Natural killer cell (primary cell): ENCODE measurements around the gene TBCC. TPM values are rescaled to one million over a fixed set of nuclear protein-coding genes. Genes with fewer than 3 reads are reported as not detected.

ENCODE experiments used
- ATAC-seq, 3 donors: fragments of 150-1000 bp in 2 of 3; fragments of 200-7000 bp in 1 of 3; cut with Tn5 transposase; 1 replicate in 1 of 3; 2 replicates in 2 of 3; pipeline ENCODE4 v1.10.0; 2021; ENCODE audit warnings: mild to moderate bottlenecking in 2 of 3, moderate library complexity in 2 of 3
- DNase-seq, 2 donors: peaks; one replicate each; pipeline versions ENCODE4 v3.0.0 to v3.0.0-alpha.2; 2013 to 2021; ENCODE audit warnings: mixed read lengths in 1 of 2
- H3K27ac ChIP-seq: one replicate; pipeline ENCODE4 v1.5.1; 2013; ENCODE audit warnings: mild to moderate bottlenecking, low read length
- H3K27me3 ChIP-seq: one replicate; pipeline ENCODE4 v1.6.1; 2013; ENCODE audit warnings: low read length; ENCODE audit not compliant: control insufficient read depth, insufficient read depth
- H3K36me3 ChIP-seq: one replicate; pipeline ENCODE4 v1.6.1; 2013; ENCODE audit warnings: low read length; ENCODE audit not compliant: control insufficient read depth, insufficient read depth
- H3K4me1 ChIP-seq: one replicate; pipeline ENCODE4 v1.6.1; 2013; ENCODE audit warnings: low read length; ENCODE audit not compliant: control insufficient read depth, insufficient read depth
- H3K4me3 ChIP-seq: one replicate; pipeline ENCODE4 v1.5.1; 2013; ENCODE audit warnings: low read length
- H3K9me3 ChIP-seq: one replicate; pipeline ENCODE4 v1.6.1; 2013; ENCODE audit warnings: low read length; ENCODE audit not compliant: control insufficient read depth, insufficient read depth
- H3K27ac Mint-ChIP-seq, 2 donors: one replicate each; pipeline ENCODE4 v1.8.0; 2022; ENCODE audit warnings: mild to moderate bottlenecking in 2 of 2, mixed read lengths in 2 of 2, moderate library complexity in 1 of 2
- H3K27me3 Mint-ChIP-seq, 2 donors: one replicate each; pipeline ENCODE4 v1.8.0; 2022; ENCODE audit warnings: low read depth in 2 of 2, mixed read lengths in 2 of 2
- H3K36me3 Mint-ChIP-seq: one replicate; pipeline ENCODE4 v1.8.0; 2022; ENCODE audit warnings: mixed read lengths
- H3K4me1 Mint-ChIP-seq, 2 donors: one replicate each; pipeline ENCODE4 v1.8.0; 2022; ENCODE audit warnings: mixed read lengths in 2 of 2
- H3K4me3 Mint-ChIP-seq: one replicate; pipeline ENCODE4 v1.8.0; 2022; ENCODE audit warnings: mild to moderate bottlenecking, moderate library complexity, mixed read lengths
- H3K9me3 Mint-ChIP-seq, 2 donors: one replicate each; pipeline ENCODE4 v1.8.0; 2022; ENCODE audit warnings: mixed read lengths in 2 of 2
- CTCF ChIP-seq: fragments of 200-600 bp; IDR thresholded peaks from one replicate; pipeline ENCODE4 v1.8.0; 2022; ENCODE audit warnings: antibody characterized with exemption
- WGBS: methylation state at CpG from one replicate; pipeline ENCODE4 v1.1.7; 2013; ENCODE audit warnings: missing lambda C conversion rate; ENCODE audit not compliant: insufficient coverage; 5-methylcytosine and 5-hydroxymethylcytosine counted together
- intact Hi-C: fragments of 100-400 bp; cut with micrococcal nuclease; formaldehyde crosslinking; loops from one replicate; pipeline ENCODE4 v1.14.2; 2022
- total RNA-seq, 4 donors: library from RNA; stranded (reverse); fragments of 120-200 nt in 1 of 4; gene quantifications; one replicate each; pipeline versions ENCODE4 v1.2.3 to v1.2.4, GENCODE V29; 2013 to 2022

Gene TBCC
- total RNA-seq, 3 donors from 2014 or later (not counting 1 experiment from before 2014, with no cell fraction given): 64.1 to 77.6 (median 65.6) TPM

DNA sequence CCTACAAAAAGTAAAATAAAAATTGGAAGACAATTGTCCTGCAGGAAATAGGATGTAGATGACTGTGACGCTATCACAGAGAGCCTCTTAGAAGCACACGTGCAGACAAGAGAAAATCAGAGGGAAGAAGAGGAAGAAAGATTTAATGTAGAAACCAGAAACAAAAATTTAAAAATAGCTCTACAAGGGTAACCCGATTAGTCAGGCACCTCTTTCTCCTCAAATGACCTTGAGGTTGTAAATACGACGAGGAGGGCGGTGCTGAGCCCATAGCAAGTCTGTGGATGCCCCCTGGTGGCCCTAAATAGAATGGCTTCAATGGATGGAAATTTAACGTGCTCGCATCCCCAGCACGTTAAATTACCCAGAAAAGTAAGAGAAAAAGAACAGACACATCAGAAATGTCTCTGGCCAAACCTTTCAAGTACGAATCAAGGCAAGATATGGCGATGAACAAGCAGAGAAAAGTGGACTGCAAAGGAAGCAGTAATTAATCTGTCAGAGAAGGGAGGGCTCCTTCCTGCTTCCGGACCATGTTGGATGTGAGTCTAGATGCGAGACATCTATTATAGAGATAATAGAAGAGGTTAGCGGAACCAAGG, 19.3 kb downstream of the TBCC start:
- ATAC-seq (peak; percentile 97 to 98 (median 98)), DNase-seq (peak; percentile 53 to 96)
- H3K36me3 Mint-ChIP-seq: no peaks in the 10 kb centered on the region
- no peaks in the 10 kb centered on the region for H3K9me3 Mint-ChIP-seq
- intact Hi-C loops: loop anchor here (1.0 to 5.0 kb wide), 5 partner anchors 20 to 173 kb away; partner anchors contain the start of genes BICRAL and TBCC
- Histone ChIP-seq H3K4me3 (peak overlapping the region; percentile 49), H3K36me3 (no peaks in the 10 kb centered on the region), H3K27ac (peak overlapping the region; percentile 72), H3K27me3 (no peaks in the 10 kb centered on the region), H3K9me3 (no peaks in the 10 kb centered on the region), H3K4me1 (peaks cover 8% of the 10 kb centered on the region)
- H3K27me3 Mint-ChIP-seq: no peaks in the 10 kb centered on the region
- peak overlapping the region; percentile 93 for H3K4me3 Mint-ChIP-seq
- WGBS: under 1% methylated on average over 14 of the region's 14 CpGs
- TF ChIP-seq CTCF: peak; percentile 86
- peak overlapping the region; percentile 90 for H3K27ac Mint-ChIP-seq
- peaks cover 19 to 20% of the 10 kb centered on the region in 2 donors for H3K4me1 Mint-ChIP-seq

- Histone ChIP-seq H3K27ac (peak overlapping the region; percentile 72), H3K4me3 (no peak overlapping the region), H3K36me3 (no peaks in the 10 kb centered on the region), H3K27me3 (no peaks in the 10 kb centered on the region), H3K4me1 (peaks cover 8% of the 10 kb centered on the region), H3K9me3 (no peaks in the 10 kb centered on the region)
- Mint-ChIP-seq H3K27me3 (no peaks in the 10 kb centered on the region), H3K4me1 (peaks cover 19 to 20% of the 10 kb centered on the region in 2 donors), H3K27ac (peak overlapping the region; percentile 90), H3K4me3 (peak overlapping the region; percentile 93), H3K36me3 (no peaks in the 10 kb centered on the region), H3K9me3 (no peaks in the 10 kb centered on the region)
- ATAC-seq (no peak), DNase-seq (peak in 1 of 2 donors; percentile 25)
- TF ChIP-seq CTCF: no peak
- intact Hi-C loops: loop anchor here (1.0 to 5.0 kb wide), 5 partner anchors 20 to 173 kb away; partner anchors contain the start of genes BICRAL and TBCC
These were observed 19.9 kb downstream of the TBCC start for GRCh38 chr6:42726026-42726425.

GRCh38 chr6:42724825-42725224, 21.1 kb downstream of the TBCC start:
- Histone ChIP-seq H3K27ac (no peak overlapping the region), H3K9me3 (no peaks in the 10 kb centered on the region), H3K36me3 (no peaks in the 10 kb centered on the region), H3K27me3 (no peaks in the 10 kb centered on the region), H3K4me3 (no peak overlapping the region), H3K4me1 (peaks cover 8% of the 10 kb centered on the region)
- H3K27me3 Mint-ChIP-seq: no peaks in the 10 kb centered on the region
- H3K4me1 Mint-ChIP-seq: peaks cover 19 to 20% of the 10 kb centered on the region in 2 donors
- no peak for DNase-seq
- H3K27ac Mint-ChIP-seq: no peak overlapping the region
- intact Hi-C loops: loop anchor here (5.0 kb wide), 1 partner anchor 57 kb away; the partner anchor contains the start of gene BICRAL
- H3K9me3 Mint-ChIP-seq: no peaks in the 10 kb centered on the region
- ATAC-seq: no peak
- H3K4me3 Mint-ChIP-seq: no peak overlapping the region
- no peak for TF ChIP-seq CTCF
- no peaks in the 10 kb centered on the region for H3K36me3 Mint-ChIP-seq

DNA sequence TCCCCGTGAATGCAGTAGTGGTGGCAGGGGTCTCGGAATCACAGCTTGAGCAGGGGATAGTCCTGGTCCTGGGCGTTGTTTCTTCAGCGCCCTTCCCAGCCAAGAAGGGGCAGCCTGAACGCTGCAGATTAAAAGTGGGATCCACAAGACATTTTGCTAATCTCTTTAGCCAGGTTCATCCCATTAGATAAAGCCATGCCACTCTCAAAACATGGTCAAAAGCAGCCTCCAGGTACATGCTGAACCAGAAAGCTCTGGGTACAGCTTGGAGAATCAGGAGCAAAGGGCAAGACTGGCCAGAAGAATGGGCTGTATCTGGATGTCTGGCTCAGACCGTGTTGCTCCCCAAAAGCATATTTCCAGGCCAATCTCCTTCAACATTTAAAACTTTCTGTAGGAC, 23.4 kb downstream of the TBCC start, which contains the start of gene PRPH2:
TSS of gene PRPH2 (minus strand) at position 101 of the 400 bp plus-strand sequence. CDS start 263 bp downstream, outside the sequence.
- Histone ChIP-seq H3K36me3 (no peaks in the 10 kb centered on the region), H3K27me3 (no peaks in the 10 kb centered on the region), H3K27ac (no peak within 1 kb of the TSS), H3K4me3 (no peak within 1 kb of the TSS), H3K4me1 (peaks cover 8% of the 10 kb centered on the region), H3K9me3 (no peaks in the 10 kb centered on the region)
- no peak within 1 kb of the TSS for H3K4me3 Mint-ChIP-seq
- intact Hi-C loops: no loop called here
- ATAC-seq (no peak), DNase-seq (no peak)
- no peak for TF ChIP-seq CTCF
- H3K36me3 Mint-ChIP-seq: no peaks in the 10 kb centered on the region
- peaks cover 17% of the 10 kb centered on the region in 2 donors for H3K4me1 Mint-ChIP-seq
- no peaks in the 10 kb centered on the region for H3K9me3 Mint-ChIP-seq
- 89% methylated on average over 6 of the region's 6 CpGs for WGBS
- H3K27ac Mint-ChIP-seq: no peak within 1 kb of the TSS
- no peaks in the 10 kb centered on the region for H3K27me3 Mint-ChIP-seq
